GM19324 (cell line): Measurements from ENCODE around the gene METTL6.
"Not testable (repeated sequence)": the region's sequence is repeated elsewhere in the genome, so short reads cannot be mapped to it uniquely, and the experiment has no call there.

Experiments used
- ATAC-seq: cut with Tn5 transposase; IDR thresholded peaks from one replicate; pipeline ENCODE4 v1.9.1; 2021; ENCODE audit warnings: mild to moderate bottlenecking, moderate library complexity; ENCODE audit not compliant: unreplicated experiment, low FRiP score

Gene METTL6

DNA sequence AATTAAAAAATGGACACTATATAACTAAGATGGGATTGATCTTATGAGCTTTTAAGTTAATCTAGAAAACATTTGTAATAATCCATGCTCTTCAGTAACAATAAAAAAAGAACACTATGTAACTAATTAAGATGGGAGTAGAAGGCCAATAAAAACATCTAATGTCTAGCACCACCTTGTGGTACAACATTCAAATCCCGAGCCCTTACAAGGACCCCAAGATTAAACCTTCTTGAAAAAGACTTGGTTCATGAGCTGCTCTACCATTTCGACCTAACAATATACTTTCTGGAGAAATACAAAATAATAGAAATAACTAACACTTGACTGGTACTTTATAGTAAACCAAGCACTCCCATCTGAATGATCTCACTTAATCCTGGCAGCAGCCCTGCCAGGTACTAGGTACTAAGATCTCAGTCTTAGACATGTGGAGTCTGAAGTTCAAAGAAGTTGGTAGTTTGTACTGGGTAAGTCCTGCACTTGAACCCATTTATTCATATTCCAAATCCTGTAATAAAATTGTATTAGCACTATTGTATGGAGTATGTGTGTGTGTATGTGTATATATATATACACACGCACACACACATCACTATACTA, 21.8 kb downstream of the METTL6 start:
- peak; percentile 45 for ATAC-seq

DNA sequence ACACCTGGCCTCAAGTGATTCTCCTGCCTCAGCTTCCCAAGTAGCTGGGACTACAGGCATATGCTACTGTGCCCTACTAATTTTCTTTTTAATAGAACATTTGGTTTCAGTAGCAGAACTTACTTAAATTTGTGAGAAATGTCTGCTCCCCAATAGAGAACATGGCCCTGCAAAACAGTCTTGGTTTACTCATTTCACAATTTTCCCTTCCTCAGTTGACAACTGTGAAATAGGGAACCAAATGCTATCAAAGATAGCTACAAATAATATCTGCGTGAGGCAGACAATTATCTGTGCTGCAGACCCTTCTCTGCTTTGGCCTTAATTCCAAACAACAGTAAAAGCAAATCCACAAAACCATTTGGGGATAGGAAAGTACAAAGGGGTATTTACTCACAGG, 22.6 kb downstream of the METTL6 start:
- no peak for ATAC-seq

DNA sequence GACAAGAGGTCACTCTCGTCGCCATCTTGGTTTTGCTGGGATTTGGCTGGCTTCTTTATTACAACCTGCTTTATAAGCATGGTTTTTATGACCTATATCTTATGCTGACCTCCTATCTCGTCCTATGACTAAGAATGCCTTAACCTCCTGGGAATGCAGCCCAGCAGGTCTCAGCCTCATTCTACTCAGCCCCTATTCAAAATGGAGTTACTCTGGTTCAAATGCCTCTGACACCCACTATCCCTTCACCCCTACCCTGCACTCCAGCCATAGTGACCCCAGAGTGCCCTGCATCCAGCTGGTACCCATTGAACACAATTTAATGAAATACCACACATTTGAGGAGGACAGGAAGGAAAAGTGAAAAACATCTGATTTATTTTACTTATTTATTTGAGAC, 23.4 kb downstream of the METTL6 start:
- ATAC-seq, result no peak

DNA sequence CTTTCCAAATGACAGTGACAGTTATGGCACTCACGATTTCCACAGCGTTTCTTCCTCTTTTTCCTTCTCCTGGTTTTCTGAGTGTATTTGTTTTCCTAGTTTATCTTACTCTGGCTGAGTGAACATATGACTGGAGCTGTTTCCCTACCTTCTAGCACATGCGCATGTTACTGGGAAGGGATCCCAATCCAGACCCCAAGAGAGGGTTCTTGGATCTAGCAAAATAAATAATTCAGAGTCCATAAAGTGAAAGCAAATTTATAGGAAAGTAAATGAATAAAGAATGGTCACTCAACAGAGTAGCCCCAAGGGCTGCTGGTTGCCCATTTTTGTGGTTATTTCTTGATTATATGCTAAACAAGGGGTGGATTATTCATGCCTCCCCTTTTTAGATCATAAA, 23.8 kb downstream of the METTL6 start:
- ATAC-seq, result no peak

DNA sequence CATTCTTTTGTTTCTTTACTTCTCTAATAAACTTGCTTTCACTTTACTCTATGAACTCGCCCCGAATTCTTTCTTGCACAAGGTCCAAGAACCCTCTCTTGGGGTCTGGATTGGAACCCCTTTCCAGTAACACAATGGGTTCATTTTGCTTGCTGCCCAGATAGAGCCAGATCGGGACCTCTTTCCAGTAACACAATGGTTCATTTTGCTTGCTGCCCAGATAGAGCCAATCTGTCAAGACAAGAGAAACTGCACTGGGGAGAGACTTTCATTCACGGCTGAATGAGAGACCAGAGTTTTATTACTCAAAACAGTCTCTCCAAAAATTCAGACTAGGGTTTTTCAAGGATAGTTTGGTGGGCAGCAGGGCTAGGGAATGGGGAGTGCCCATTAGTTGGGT, 25.4 kb downstream of the METTL6 start:
- ATAC-seq, result no peak

DNA sequence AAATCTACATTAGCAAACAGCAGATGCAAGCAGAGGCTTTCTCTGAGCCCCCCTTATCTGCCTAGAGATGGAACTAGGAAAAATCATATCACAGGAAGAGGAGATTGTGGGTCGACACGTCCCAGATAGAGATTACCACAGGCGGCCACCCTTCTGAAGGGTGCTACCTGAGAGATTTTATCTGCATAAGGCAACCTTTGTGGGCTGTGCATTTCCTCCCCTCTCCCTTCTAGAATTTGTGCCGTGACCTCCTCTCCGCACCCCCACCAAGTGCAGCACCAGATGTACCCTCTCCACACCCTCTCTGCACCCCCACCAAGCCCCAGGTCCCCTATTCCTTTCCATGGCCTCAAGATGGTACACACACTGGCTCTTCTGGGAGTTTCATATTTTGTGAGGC, 27.4 kb downstream of the METTL6 start:
- ATAC-seq, result no peak

DNA sequence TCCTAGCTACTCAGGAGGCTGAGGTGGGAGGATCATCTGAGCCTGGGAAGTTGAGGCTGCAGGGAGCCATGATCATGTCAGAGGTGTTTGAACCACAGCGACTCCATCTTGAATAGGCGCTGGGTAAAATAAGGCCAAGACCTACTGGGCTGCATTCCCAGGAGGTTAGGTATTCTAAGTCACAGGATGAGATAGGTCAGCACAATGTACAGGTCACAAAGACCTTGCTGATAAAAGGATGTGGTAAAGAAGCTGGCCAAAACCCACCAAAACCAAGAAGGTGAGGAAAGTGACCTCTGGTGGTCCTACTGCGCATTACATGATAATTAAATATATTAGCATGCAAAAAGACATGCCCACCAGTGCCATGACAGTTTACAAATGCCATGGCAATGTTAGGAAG, 28.6 kb downstream of the METTL6 start:
- ATAC-seq, result not testable (repeated sequence)

DNA sequence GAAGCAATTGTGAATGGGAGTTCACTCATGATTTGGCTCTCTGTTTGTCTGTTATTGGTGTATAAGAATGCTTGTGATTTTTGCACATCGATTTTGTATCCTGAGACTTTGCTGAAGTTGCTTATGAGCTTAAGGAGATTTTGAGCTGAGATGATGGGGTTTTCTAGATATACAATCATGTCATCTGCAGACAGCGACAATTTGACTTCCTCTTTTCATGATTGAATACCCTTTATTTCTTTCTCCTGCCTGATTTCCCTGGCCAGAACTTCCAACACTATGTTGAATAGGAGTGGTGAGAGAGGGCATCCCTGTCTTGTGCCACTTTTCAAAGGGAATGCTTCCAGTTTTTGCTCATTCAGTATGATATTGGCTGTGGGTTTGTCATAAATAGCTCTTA, 34.1 kb downstream of the METTL6 start:
- not testable (repeated sequence) for ATAC-seq

DNA sequence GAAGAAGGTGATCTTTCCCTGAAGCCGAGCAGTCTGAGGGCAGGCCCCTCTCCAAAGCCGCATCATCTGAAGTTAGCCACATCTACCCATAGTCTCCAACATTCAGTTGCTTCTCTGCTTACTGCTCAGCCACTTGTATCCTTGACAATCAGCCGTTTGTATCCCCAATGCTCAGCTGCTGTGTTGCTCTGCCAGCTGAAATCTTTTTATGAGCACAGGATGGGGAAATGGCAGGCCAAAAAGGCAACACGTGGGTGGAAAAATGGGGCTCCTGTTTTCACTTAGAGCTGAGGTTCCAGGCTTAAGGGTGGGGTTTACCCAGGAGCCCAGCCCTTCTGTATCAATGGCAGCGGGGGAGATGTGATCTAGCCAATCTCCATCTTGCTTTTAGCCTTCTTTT, 36.3 kb downstream of the METTL6 start:
- ATAC-seq, result no peak

DNA sequence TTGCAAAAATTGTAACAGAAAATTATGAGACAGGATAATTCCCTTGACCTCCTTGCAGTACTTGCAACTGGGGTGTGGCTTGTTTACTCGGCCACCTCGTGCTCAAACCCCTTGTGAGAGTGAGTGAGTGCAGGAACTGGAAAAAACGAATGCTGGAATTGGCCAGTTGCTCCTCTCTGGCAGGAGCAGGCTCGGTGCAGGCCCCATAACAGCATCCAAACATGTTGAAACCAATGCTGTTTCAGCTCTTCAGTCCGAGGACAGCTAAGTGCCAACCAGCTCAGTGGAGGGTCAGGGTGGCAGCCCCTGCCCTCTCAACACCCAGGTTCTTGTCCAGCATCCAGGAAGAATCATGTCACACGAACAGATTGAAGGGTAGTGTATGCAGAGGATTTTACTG, 36.9 kb downstream of the METTL6 start:
- no peak for ATAC-seq

DNA sequence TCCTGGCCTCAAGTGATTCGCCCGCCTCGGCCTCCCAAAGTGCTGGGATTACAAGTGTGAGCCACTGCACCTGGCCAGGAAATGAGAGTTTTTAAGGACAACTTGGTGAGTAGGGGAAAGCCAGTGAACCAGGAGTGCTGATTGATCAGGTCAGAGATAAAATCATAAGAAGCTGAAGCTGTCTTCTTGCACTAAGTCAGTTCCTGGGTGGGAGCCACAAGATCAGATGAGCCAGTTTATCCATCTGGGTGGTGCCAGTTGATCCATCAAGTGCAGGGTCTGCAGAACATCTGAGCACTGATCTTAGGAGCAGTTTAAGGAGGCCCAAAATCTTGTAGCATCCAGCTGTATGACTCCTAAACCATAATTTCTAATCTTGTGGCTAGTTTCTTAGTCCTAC, 39.0 kb downstream of the METTL6 start:
- not testable (repeated sequence) for ATAC-seq

DNA sequence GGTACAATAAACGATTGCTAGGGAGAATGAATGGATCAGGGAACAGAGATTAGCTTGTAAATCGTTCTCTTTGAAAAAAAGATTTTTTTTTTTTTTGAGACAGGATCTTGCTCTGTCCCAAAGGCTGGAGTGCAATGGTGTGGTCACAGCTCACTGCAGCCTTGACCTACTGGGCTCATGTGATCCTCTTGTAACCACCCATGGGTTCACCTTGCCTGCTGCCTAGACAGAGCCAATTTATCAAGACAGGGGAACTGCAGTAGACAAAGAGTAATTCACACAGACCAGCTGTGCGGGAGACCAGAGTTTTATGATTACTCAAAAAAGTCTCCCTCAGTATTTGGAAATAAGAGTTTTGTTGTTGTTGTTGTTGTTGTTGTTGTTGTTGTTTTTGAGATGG, 39.6 kb downstream of the METTL6 start:
- ATAC-seq, result no peak

DNA sequence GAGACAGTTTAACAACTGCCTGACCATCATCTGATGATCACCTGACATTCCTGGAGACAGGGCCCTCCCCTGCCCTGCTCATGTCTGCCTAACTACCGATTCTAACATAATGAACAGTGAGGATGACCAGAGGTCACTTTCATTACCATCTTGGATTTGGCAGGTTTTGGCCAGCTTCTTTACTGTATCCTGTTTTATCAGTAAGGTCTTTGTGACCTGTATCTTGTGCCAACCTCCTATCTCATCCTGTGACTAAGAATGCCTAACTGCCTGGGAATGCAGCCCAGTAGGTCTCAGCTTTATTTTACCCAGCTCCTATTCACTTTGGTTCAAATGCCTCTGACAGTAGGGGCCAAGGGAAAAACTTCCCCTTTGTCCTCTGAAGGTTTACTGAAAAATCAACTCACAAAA, 40.2 kb downstream of the METTL6 start:
- no peak for ATAC-seq

DNA sequence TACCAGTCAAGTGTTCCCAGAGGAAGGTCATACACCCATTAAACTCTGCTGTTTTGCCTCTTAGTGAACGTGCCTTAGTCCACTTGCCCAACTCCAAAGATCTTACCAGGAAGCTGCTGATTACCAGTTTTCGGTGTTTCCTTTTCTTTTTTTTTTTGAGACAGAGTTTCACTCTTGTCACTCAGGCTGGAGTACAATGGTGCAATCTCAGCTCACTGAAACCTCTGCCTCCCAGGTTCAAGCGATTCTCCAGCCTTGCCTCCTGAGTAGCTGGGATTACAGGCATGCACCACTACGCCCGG, 40.7 kb downstream of the METTL6 start:
- not testable (repeated sequence) for ATAC-seq

DNA sequence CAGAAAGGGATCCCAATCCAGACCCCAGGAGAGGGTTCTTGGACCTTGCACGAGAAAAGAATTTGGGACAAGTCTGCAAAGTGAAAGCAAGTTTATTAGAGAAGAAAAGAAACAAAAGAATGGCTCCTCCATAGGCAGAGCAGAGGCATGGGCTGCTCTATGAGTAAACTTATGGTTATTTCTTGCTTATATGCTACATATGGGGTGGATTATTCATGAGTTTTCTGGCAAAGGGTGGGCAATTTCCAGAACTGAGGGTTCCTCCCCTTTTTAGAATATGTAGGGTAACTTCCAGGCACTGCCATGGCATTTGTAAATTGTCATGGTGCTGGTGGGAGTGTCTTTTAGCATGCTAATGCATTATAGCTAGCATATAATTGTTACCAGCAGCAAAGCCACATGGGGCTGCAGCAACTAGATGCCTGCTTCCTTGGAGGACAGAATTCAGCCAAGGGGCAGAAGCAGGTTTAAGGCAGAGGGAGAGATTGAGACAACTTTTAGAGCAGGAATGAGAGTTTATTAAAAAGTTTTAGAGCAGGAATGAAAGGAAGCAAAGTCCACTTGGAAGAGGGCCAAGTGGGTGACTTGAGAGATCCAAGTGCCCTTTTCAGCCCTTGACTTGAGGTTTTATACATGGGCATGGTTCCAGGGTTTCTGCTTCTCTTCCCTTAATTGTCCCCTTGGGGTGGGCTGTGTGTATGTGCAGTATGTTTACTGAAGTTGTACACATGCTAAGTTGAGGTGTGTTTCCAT, 41.3 kb downstream of the METTL6 start:
- no peak for ATAC-seq

DNA sequence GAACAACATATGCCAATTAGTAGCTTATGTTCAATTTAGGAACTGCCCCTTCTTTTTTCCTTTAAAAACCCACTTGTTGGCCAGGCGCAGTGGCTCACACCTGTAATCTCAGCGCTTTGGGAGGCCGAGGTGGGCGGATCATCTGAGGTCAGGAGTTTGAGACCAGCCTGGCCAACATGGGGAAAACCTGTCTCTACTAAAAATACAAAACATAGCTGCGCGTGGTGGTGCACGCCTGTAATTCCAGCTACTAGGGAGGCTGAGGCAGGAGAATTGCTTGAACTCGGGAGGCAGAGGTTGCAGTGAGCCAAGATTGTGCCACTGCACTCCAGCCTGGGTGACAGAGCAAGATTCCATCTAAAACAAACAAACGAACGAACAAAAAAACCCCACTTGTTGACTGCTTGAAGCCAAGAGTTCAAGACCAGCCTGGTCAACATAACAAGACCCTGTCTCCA, 42.1 kb downstream of the METTL6 start:
- peak; percentile 28 for ATAC-seq

DNA sequence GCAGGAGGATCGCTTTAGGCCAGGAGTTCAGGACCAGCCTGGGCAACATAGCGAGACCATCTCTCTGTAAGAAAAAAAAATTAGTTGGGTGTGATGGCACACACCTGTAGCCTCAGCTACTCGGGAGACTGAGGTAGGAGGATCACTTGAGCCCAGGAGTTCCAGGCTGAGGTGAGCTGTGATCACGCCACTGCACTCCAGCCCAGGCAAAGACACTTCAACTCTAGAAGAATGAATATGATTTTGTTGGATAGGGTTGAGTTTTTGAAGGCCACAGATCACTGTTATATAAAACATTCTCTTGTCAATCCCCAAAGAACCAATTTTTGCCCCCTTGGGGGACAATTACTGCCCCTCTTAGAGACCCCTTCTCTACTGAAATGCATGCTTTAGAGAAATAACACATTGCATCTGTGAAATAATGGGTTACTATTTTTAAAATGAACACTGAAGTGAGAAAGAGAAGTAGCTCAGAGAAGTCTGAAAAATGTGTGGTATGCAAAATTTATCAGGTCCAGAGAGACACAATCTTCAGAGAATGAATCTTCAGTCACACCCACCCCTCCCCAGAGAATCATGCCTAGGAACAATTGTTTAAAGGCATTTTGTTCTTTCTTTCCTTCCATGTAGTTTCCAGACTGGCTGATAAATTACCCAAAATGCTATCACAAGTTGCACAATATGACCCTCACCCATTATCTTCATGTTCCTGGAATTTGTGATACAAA, 42.7 kb downstream of the METTL6 start:
- peak; percentile 80 for ATAC-seq

DNA sequence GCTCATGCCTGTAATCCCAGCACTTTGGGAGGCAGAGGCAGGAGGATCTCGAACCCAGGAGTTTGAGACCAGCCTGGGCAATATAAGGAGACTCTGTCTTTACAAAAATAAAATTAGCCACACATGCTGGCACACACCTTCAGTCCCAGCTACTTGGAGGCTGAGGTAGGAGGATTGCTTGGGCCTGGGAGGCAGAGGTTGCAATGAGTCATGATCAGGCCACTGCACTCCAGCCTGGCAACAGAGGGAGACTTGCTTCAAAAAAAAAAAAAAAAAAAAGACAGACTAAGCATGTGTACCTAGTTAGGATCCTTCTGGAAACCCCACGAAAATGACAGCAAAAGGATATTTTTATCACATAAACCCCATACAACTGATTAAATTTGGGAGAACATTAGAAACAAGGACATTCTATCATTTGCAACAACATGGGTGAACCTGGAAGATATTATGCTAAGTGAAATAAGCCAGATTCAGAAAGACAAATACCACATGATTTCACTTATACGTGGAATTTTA, 44.9 kb downstream of the METTL6 start:
- no peak for ATAC-seq

DNA sequence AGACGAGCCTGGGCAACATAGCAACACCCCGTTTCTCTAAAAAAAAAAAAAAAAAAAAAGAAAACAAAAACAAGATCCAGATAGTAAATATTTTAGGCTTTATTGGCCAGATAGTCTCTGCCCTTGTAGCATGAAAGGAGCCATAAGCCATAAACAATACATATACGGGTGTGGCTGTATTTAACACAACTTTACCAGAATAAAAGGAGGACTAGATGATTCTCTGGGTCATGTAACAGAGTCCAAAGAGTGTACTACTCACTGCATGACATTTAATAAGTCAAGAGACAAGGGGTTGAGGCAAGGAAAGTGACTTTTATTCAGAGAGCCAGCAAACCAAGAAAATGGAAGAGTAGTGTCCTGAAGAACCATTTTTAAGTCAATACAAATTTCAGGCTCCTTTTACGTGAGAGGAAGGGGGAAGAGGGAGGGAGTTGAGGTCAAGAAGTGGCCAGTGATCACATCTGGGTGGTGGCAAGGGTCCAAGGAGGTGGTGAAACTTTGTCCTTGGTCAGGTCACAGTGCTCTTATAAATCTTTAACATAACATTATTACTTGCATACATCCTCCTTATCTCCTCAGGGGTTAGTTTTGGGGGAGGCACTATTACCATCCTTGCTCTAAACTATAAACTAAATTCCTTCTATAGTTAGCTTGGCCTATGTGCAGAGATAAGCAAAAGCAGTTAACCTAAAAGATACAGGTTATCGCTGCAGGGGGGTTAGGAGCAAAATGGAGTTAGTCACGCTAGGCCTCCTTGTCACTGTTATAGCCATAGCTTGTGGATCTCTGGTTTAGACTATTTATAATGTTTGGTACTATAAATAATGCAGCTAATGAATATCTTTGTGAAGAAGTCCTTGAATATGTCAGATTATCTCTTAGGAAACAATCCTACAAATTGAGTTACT, 46.1 kb downstream of the METTL6 start:
- ATAC-seq, result no peak

DNA sequence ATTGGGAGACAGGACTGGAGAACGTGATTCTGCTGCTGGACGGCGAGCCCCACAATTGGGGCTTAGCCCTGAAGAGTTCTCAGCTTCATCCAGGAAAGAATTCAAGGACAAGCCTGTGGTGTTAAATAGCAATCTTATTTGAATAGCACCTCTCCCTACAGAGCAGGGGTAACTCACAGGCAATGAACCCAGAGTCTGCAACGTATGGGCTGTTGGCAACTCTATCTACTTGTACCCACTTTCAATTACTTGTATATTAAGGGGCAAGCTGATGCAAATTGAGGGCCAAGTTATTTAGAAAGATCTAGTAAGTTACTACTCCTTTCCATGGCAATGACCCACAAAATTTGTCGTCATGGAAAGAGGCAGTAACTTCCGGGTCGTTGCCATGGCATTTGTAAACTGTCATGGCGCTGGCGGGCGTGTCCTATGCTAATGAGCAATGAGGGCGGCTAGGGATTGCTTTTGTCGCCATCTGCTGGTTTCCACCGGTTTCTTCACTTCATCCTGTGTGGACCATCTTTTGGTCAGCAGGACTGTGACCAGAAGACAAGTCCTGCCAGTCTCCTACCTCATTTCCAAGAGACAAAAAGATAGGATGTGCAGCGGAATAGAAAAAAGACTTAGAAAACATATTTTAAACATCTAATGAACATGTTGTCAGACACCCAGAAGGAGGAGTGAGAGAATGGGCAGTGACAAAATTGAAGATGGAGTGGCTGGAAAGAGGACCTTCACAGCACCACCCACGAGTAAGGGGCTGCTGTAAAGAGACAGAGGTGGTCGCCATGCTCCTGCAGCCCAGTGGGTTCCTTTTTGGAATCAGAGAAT, 49.2 kb downstream of the METTL6 start:
- peak; percentile 88 for ATAC-seq
